ENCODE measurements around the gene HACL1. TPM values are rescaled to one million over a fixed set of nuclear protein-coding genes. Genes with fewer than 3 reads are reported as not detected.
"Not testable (repeated sequence)": the region's sequence is repeated elsewhere in the genome, so short reads cannot be mapped to it uniquely, and the experiment has no call there.

Gene HACL1
- total and polyA plus RNA-seq, 11 donors, result 7.2 to 21.5 (median 12.6) TPM

- H3K4me1 ChIP-seq, result peaks cover 0 to 25% (median 10%) of the 10 kb centered on the region in 12 donors
- 88 to 92% (median 91%) methylated on average over 2 of the region's 2 CpGs for WGBS, 4 donors
- no peak overlapping the region for H3K4me3 ChIP-seq
- no peaks in the 10 kb centered on the region for H3K9me3 ChIP-seq
- intact Hi-C loops (cut with DNase I), result no loop called here
- DNase-seq, result no peak
- H3K36me3 ChIP-seq, result no peaks in the 10 kb centered on the region
- no peak for TF ChIP-seq POLR2A (IDR thresholded peaks at IDR 0.05)
- TF ChIP-seq, protein P1, sequence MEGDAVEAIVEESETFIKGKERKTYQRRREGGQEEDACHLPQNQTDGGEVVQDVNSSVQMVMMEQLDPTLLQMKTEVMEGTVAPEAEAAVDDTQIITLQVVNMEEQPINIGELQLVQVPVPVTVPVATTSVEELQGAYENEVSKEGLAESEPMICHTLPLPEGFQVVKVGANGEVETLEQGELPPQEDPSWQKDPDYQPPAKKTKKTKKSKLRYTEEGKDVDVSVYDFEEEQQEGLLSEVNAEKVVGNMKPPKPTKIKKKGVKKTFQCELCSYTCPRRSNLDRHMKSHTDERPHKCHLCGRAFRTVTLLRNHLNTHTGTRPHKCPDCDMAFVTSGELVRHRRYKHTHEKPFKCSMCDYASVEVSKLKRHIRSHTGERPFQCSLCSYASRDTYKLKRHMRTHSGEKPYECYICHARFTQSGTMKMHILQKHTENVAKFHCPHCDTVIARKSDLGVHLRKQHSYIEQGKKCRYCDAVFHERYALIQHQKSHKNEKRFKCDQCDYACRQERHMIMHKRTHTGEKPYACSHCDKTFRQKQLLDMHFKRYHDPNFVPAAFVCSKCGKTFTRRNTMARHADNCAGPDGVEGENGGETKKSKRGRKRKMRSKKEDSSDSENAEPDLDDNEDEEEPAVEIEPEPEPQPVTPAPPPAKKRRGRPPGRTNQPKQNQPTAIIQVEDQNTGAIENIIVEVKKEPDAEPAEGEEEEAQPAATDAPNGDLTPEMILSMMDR (IDR thresholded peaks at IDR 0.05), result no peak
- no peak for ATAC-seq
- no peak overlapping the region for H3K27ac ChIP-seq
- no peaks in the 10 kb centered on the region for H3K27me3 ChIP-seq
Measured at GRCh38 chr3:15538345-15538744, 63.0 kb downstream of the HACL1 start.

DNA sequence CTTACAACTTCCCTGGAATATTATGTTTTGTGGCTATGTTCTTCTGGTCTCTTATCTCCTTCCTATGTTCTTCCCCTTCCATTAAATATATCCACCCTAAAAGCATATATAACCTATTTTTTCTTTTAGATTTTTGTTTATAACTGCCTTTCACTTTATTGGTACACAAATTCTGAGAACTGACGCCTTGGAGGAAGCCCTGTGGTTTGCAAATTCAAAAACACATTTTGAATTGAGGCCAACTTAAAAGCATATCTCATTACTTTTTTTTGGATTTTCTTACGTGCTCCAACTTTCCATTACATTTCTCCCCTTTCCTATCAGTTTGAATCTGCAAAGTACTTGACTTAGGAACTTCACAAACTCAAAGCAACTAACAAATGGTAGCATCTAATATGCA is 64.5 kb downstream of the HACL1 start:
- Histone ChIP-seq H3K9me3 (no peaks in the 10 kb centered on the region), H3K36me3 (no peaks in the 10 kb centered on the region), H3K4me1 (peaks cover 0 to 12% (median 0%) of the 10 kb centered on the region in 12 donors), H3K27ac (peak overlapping the region in 1 of 12 donors; percentile 56), H3K4me3 (no peak overlapping the region), H3K27me3 (no peaks in the 10 kb centered on the region)
- ATAC-seq (no peak), DNase-seq (no peak)
- 61 to 65% (median 64%) methylated on average over 2 of the region's 2 CpGs for WGBS, 4 donors
- TF ChIP-seq, protein P1 (IDR thresholded peaks at IDR 0.05), result no peak
- no peak for TF ChIP-seq POLR2A (IDR thresholded peaks at IDR 0.05)
- intact Hi-C loops (cut with DNase I), result no loop called here

DNA sequence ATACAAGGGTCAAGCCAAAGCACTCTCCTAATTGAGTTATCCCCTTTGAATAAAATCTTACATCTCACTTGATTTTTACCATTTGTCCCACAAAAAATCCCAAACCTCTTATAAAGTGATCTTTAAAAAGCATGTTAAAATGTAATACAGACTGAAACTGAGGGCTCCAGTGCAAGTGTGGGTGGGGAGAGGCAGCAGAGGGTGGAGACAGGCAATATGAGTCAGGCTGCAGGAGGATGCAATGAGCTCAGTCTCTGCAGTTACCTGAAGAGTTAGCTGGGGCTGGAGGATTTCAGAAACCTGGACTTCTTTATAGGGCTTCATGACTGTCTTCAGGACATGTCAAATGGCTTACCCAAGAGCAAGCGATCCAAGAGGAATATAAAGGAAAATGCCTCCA is 65.6 kb downstream of the HACL1 start:
- H3K27ac ChIP-seq, result peak overlapping the region in 1 of 12 donors; percentile 56
- no peak for TF ChIP-seq POLR2A (IDR thresholded peaks at IDR 0.05)
- intact Hi-C loops (cut with DNase I), result no loop called here
- WGBS, 4 donors, result 94 to 100% (median 99%) methylated on average over 1 of the region's 1 CpG
- no peak for ATAC-seq
- no peaks in the 10 kb centered on the region for H3K36me3 ChIP-seq
- no peaks in the 10 kb centered on the region for H3K9me3 ChIP-seq
- H3K27me3 ChIP-seq, result no peaks in the 10 kb centered on the region
- peaks cover 0 to 12% (median 0%) of the 10 kb centered on the region in 12 donors for H3K4me1 ChIP-seq
- DNase-seq, result no peak
- H3K4me3 ChIP-seq, result no peak overlapping the region

- H3K27ac ChIP-seq; intact Hi-C loops (cut with DNase I); DNase-seq; H3K36me3 ChIP-seq; ATAC-seq; H3K27me3 ChIP-seq; H3K9me3 ChIP-seq; H3K4me3 ChIP-seq: not testable (repeated sequence)
- WGBS, 4 donors, result 93 to 99% (median 98%) methylated on average over 2 of the region's 2 CpGs
- peaks cover 0 to 26% (median 0%) of the 10 kb centered on the region in 12 donors for H3K4me1 ChIP-seq
Measured at GRCh38 chr3:15532614-15533013, 68.8 kb downstream of the HACL1 start.

- Histone ChIP-seq H3K27ac (no peak overlapping the region), H3K9me3 (no peaks in the 10 kb centered on the region), H3K4me3 (no peak overlapping the region), H3K27me3 (no peaks in the 10 kb centered on the region), H3K4me1 (peaks cover 0 to 19% (median 0%) of the 10 kb centered on the region in 12 donors), H3K36me3 (no peaks in the 10 kb centered on the region)
- TF ChIP-seq POLR2A (IDR thresholded peaks at IDR 0.05), result no peak
- TF ChIP-seq, protein P1 (IDR thresholded peaks at IDR 0.05), result no peak
- intact Hi-C loops (cut with DNase I), result no loop called here
- DNase-seq, result no peak
- 44 to 90% (median 74%) methylated on average over 1 of the region's 1 CpG for WGBS, 4 donors
- ATAC-seq, result peak in 1 of 4 donors; percentile 14
Measured at GRCh38 chr3:15531346-15531745, 70.0 kb downstream of the HACL1 start.
